Activated naive CD8-positive, alpha-beta T cell treated with anti-CD3 and anti-CD28 coated beads, Interleukin-2, amount 50 U/mL, for 24 hours (primary cell): ENCODE measurements around the gene SIN3A.
A peak's percentile ranks its signal among the peaks of the same experiment; 100 is the strongest.
"Not testable (repeated sequence)": the region's sequence is repeated elsewhere in the genome, so short reads cannot be mapped to it uniquely, and the experiment has no call there.

ENCODE experiments used
- ATAC-seq: fragments of 150-1000 bp; cut with Tn5 transposase; one replicate; pipeline ENCODE4 v1.10.0; 2021
- DNase-seq: peaks from one replicate; pipeline ENCODE4 v3.0.0; 2021
- H3K27ac Mint-ChIP-seq: one replicate; pipeline ENCODE4 v1.8.0; 2021; ENCODE audit warnings: mild to moderate bottlenecking, mixed read lengths
- H3K27me3 Mint-ChIP-seq: one replicate; pipeline ENCODE4 v1.8.0; 2021; ENCODE audit warnings: mixed read lengths
- H3K36me3 Mint-ChIP-seq: one replicate; pipeline ENCODE4 v1.8.0; 2021; ENCODE audit warnings: low read depth, mixed read lengths
- H3K4me1 Mint-ChIP-seq: one replicate; pipeline ENCODE4 v1.8.0; 2021; ENCODE audit warnings: mixed read lengths
- H3K4me3 Mint-ChIP-seq: one replicate; pipeline ENCODE4 v1.8.0; 2021; ENCODE audit warnings: mild to moderate bottlenecking, moderate library complexity, mixed read lengths
- H3K9me3 Mint-ChIP-seq: one replicate; pipeline ENCODE4 v1.8.0; 2021; ENCODE audit warnings: mixed read lengths

The SIN3A gene

DNA sequence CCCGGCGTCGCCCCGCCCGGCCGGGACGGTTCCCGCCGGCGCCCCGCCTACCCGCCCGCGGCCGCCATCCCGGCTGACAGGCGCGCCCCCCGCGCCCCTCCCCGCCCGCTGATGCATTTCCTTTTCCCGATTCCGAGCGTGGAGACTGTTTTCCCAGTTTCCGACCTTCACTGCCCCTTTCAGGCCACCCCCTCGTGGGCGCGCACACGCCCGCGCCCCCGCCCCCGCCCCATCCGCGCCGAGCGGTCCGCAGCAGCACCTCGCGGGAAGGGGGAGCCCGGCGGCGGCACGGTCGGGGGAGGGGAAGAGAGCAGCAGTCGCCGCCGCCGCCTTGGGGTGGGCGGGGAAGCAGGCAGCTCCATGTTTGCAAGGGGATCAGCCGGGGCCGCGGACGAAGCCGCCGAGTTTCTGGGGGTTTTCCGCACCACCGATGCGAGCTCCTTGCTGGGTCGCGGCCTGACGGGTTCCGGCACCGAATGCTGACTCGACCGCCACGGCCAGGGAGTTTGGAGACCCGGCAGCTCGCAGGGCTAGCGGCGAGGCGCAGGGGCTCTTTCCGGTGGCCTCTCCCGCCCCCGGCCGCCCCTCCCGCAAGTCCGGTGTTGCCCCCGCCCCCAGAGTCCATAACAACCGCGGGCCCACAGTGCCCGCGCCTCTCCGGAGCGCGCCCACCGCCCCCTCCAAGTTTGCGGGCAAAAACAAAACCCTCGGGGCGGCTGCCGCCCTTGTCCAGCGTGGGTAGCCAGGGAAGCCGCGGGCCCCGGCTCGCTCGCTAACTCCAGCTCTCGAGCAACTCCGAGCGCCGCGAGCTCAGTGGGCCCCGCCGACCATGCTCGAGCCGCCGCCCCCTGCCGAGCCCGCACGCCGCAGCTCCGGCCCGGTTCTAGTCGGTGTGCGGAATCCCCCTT is 3.2 kb upstream of the SIN3A start:
- peak; percentile 85 for DNase-seq
- no peak for ATAC-seq
- peak overlapping the region; percentile 91 for H3K27ac Mint-ChIP-seq
- H3K9me3 Mint-ChIP-seq = no peaks in the 10 kb centered on the region
- peak overlapping the region; percentile 99 for H3K4me3 Mint-ChIP-seq
- peaks cover 4% of the 10 kb centered on the region for H3K36me3 Mint-ChIP-seq
- peaks cover 25% of the 10 kb centered on the region for H3K4me1 Mint-ChIP-seq
- no peaks in the 10 kb centered on the region for H3K27me3 Mint-ChIP-seq

DNA sequence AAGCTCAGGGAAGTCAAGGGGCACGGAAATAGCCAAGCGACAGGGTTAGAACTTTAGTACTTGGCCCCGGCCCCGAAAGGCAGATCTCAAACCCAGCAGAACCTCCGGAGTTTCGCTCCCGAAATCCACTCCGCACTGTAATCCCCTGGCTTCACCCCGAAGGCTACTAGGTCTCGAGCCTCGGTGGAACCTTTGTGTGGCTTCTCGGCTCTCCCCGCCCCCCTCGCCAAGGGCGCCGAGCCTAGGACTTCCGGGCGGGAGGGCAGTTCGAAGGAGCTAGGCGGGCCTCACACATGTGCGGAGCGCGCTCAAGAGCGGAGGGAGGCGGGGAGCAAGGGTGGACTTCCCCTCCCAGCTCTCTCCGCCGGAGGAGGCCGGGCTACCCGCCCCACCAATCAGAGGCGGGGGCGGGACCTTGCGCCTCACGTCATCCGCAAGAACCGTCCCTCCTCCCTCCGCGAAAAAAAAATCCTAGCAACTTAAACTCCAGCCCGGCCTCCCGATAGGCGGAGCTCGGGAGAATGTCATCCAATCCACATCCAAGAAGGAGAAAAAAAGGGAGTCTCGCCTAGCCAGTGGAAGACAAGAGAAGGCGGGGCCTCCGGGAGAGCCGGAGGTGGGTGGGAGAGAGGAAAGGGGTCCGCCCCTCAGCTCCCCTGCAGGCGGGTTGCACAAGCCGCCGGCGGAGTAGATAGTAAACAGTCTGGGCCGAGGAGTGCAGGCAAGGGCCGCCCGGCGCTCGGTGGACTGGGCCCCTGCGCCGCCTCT is 2.4 kb upstream of the SIN3A start:
- H3K4me3 Mint-ChIP-seq = peak overlapping the region; percentile 99
- peak overlapping the region; percentile 99 for H3K27ac Mint-ChIP-seq
- H3K27me3 Mint-ChIP-seq = no peaks in the 10 kb centered on the region
- no peaks in the 10 kb centered on the region for H3K9me3 Mint-ChIP-seq
- H3K4me1 Mint-ChIP-seq = peaks cover 33% of the 10 kb centered on the region
- peaks cover 4% of the 10 kb centered on the region for H3K36me3 Mint-ChIP-seq
- ATAC-seq (peak; percentile 37), DNase-seq (peak; percentile 96)

DNA sequence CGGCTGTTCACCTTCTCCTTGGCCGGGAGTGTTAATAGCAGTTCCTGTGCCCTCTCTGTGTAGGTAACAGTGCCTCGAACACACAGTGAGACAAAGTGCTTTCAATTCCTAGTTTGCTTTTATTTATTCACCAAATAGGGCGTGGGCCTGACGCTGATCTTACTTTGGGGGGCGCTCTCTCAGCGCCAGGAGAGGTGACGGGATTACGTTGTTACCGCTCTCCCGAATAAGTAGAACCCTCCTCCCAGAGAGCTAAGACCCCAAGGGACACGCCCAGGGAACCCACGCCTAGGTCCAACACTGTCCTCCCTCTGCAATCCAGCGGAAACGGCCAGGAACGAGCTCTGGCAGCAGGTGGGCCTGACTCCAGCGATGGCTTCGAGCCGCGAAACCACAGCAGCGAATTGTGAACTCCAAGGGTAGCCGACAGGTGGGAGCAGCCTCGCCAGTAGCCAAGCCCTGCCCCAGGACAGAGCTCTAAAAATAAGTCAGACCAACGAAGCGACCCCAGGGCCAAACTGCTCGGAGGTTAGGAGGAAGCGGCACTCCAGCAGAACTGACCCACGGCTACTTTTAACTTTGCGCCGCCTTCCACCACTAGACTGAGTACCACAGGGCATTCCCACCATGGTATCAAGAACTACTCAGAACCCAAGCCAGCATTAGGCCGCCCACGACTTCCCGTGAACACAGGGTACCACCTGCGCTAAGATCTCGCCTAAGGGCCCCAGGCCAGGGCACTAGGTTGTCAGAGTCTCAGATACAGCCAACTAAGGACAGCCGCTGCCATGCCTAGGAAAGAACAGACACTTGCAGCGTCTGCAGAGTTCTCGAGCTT is 1.6 kb upstream of the SIN3A start:
- Mint-ChIP-seq H3K4me1 (peaks cover 41% of the 10 kb centered on the region), H3K4me3 (peak overlapping the region; percentile 99), H3K36me3 (peaks cover 4% of the 10 kb centered on the region), H3K9me3 (no peaks in the 10 kb centered on the region), H3K27me3 (no peaks in the 10 kb centered on the region), H3K27ac (peak overlapping the region; percentile 99)
- ATAC-seq = peak; percentile 4
- peak; percentile 74 for DNase-seq

- no peak for ATAC-seq
- Mint-ChIP-seq H3K27me3 (no peaks in the 10 kb centered on the region), H3K9me3 (no peaks in the 10 kb centered on the region), H3K27ac (peak overlapping the region; percentile 99), H3K36me3 (peaks cover 7% of the 10 kb centered on the region), H3K4me3 (peak overlapping the region; percentile 99), H3K4me1 (peaks cover 47% of the 10 kb centered on the region)
- peak; percentile 80 for DNase-seq
These were observed 924 bp upstream of the SIN3A start for GRCh38 chr15:75452364-75452864.

DNA sequence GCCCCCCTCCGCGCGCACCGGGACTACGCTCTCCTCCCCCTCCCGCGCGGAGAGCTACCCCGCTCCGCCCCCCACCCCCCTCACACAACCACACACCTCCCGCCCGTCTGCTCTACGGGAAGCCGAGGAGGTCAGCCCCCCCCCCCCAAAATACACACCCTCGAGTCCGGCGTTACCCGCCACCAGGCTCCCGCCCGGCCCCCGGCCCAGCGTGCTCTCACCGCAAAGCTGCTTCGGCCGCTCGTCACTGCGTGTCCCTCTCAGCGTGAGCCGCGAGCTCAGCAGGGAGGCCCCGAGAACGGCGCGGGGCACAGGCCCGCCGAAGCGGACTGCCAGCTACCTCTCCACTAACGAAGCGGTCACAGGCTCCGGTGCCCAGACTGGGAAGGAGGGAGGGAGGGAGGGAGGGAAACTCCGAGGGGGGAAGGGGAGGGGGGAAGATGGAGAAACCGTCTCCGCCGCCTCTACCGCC is 252 bp downstream of the SIN3A start:
- H3K27ac Mint-ChIP-seq = peak overlapping the region; percentile 78

GRCh38 chr15:75450307-75451201 is 936 bp downstream of the SIN3A start:
- Mint-ChIP-seq H3K36me3 (peaks cover 11% of the 10 kb centered on the region), H3K9me3 (no peaks in the 10 kb centered on the region), H3K27ac (peak overlapping the region; percentile 92), H3K27me3 (no peaks in the 10 kb centered on the region), H3K4me1 (peaks cover 59% of the 10 kb centered on the region), H3K4me3 (peak overlapping the region; percentile 99)
- peak; percentile 97 for DNase-seq
- ATAC-seq = peak; percentile 45

More for the DNA sequence above, 252 bp downstream of the SIN3A start:
- DNase-seq (no peak), ATAC-seq (no peak)
- H3K4me1 Mint-ChIP-seq = peaks cover 55% of the 10 kb centered on the region
- H3K27me3 Mint-ChIP-seq = no peaks in the 10 kb centered on the region
- peaks cover 11% of the 10 kb centered on the region for H3K36me3 Mint-ChIP-seq
- no peaks in the 10 kb centered on the region for H3K9me3 Mint-ChIP-seq
- H3K4me3 Mint-ChIP-seq = peak overlapping the region; percentile 99

- Mint-ChIP-seq H3K27ac (peak overlapping the region; percentile 92), H3K4me1 (peaks cover 60% of the 10 kb centered on the region), H3K36me3 (peaks cover 11% of the 10 kb centered on the region), H3K4me3 (peak overlapping the region; percentile 99), H3K9me3 (no peaks in the 10 kb centered on the region), H3K27me3 (no peaks in the 10 kb centered on the region)
- DNase-seq (no peak), ATAC-seq (no peak)
These were observed 1.7 kb downstream of the SIN3A start for GRCh38 chr15:75449585-75450306.

DNA sequence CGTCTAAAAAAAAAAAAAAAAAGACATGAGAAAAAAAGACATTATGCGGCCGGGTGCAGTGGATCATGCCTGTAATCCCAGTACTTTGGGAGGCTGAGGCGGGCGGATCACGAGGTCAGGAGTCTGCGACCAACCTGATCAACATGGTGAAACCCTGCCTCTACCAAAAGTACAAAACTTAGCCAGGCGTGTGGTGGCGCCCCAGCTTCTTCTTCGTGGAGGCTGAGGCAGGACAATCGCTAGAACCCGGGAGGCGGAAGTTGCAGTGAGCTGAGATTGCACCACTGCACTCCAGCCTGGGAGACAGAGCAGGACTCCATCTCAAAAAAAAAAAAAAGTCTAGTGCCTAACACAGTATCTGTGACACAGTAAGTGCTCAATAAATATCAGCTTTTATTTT is 3.3 kb downstream of the SIN3A start:
- not testable (repeated sequence) for H3K27me3 Mint-ChIP-seq, H3K27ac Mint-ChIP-seq, DNase-seq, H3K4me3 Mint-ChIP-seq, ATAC-seq, H3K9me3 Mint-ChIP-seq
- H3K36me3 Mint-ChIP-seq = peaks cover 18% of the 10 kb centered on the region
- peaks cover 73% of the 10 kb centered on the region for H3K4me1 Mint-ChIP-seq

- Mint-ChIP-seq H3K9me3 (no peaks in the 10 kb centered on the region), H3K36me3 (peaks cover 26% of the 10 kb centered on the region), H3K4me3 (no peak overlapping the region), H3K27me3 (no peaks in the 10 kb centered on the region), H3K27ac (peak overlapping the region; percentile 59), H3K4me1 (peaks cover 70% of the 10 kb centered on the region)
- ATAC-seq (no peak), DNase-seq (no peak)
These were observed 5.3 kb downstream of the SIN3A start for GRCh38 chr15:75446151-75446550.

DNA sequence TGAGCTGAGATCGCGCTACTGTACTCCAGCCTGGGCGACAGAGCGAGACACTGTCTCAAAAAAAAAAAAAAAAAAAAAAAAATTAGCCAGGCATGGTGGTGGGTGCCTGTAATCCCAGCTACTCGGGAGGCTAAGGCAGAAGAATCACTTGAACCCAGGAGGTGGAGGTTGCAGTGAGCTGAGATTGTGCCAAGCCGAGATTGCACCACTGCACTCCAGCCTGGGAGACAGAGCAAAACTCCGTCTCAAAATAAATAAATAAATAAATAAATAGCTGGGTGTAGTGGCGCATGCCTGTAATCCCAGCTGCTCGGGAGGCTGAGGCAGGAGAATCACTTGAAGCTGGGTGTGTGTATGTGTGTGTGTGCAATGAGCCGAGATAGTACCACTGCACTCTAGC is 6.2 kb downstream of the SIN3A start:
- H3K9me3 Mint-ChIP-seq, ATAC-seq, H3K27ac Mint-ChIP-seq, DNase-seq, H3K4me3 Mint-ChIP-seq, H3K27me3 Mint-ChIP-seq: not testable (repeated sequence)
- peaks cover 27% of the 10 kb centered on the region for H3K36me3 Mint-ChIP-seq
- peaks cover 69% of the 10 kb centered on the region for H3K4me1 Mint-ChIP-seq

- peaks cover 58% of the 10 kb centered on the region for H3K4me1 Mint-ChIP-seq
- not testable (repeated sequence) for DNase-seq, ATAC-seq
These were observed 7.5 kb downstream of the SIN3A start for GRCh38 chr15:75443972-75444453.

GRCh38 chr15:75437721-75438120 is 13.8 kb downstream of the SIN3A start:
- Mint-ChIP-seq H3K4me1 (peaks cover 47% of the 10 kb centered on the region), H3K27ac (no peak overlapping the region), H3K27me3 (no peaks in the 10 kb centered on the region), H3K36me3 (peaks cover 37% of the 10 kb centered on the region), H3K4me3 (no peak overlapping the region), H3K9me3 (no peaks in the 10 kb centered on the region)
- ATAC-seq (peak; percentile 52), DNase-seq (no peak)

More at GRCh38 chr15:75443972-75444453, 7.5 kb downstream of the SIN3A start:
- H3K9me3 Mint-ChIP-seq, H3K27me3 Mint-ChIP-seq, H3K4me3 Mint-ChIP-seq: not testable (repeated sequence)
- Mint-ChIP-seq H3K27ac (peak overlapping the region; percentile 62), H3K36me3 (peaks cover 32% of the 10 kb centered on the region)
